UCSD-AML1 (cell line): ENCODE results near the gene FBN2.

ENCODE experiments used
- DNase-seq: peaks from one replicate; lab custom pipeline; 2025; ENCODE audit not compliant: unreplicated experiment; lab: John Stamatoyannopoulos, UW

FBN2 gene

GRCh38 chr5:128259607-128260021, 278.4 kb downstream of the FBN2 start:
- no peak for DNase-seq

DNA sequence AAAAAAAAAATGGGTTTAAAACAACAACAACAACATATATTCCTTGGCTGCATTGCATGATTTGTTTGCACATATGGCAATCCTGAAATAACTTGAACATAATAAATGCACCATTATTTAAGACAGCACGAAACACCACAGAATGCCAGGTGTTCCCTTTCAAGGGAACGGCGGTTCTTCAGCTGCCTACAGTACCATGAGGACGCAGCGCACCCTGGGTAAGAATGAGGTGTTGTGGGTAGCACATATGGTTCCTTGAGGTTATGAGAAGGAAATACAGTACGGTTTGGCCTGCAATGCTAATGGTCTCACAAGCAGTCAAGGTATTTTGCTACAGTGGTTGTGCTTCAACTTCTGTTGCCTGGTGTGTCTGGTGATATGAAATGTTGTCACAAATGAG, 279.7 kb downstream of the FBN2 start:
- DNase-seq, result no peak

DNA sequence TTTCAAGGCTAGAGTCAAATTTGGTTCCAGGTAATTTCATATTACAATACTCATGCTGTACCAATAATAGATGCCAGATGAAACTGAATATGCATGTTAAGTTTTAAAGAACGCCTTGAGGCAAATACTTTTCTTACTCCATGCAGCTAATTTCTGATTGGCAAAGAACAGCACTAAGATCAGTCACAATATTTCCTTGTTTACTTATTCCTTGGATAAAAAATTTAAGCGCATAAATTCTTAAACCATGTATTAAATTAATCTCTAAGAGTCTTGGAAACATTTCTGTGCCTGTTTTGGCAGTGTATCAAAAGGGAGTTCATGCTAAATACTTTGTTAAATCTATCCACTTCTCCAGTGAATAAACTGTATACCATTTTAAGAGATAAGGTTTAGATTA, 281.0 kb downstream of the FBN2 start:
- no peak for DNase-seq

DNA sequence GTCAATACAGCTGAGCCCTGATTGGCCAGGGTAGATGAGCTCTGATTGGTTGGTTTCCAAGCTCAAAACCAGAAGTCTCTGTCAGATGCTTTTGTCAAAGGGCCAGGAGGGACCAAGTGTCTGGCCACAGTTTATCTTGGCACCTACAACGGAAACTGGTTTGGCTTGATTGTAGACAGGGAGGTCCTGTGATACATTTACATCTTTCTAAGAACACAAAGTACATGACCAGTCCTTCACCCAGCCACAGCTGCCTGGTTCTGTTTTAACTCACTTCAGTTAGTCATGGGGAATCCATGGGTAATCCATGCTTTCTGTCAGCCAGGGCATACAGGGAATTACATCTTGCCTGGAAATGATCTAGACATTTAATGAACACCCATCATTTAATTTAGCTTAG, 283.3 kb downstream of the FBN2 start:
- no peak for DNase-seq

- DNase-seq, result no peak
Measured at GRCh38 chr5:128253880-128254279, 284.2 kb downstream of the FBN2 start.

GRCh38 chr5:128253161-128253560, 284.9 kb downstream of the FBN2 start:
- DNase-seq, result no peak

- no peak for DNase-seq
Measured at GRCh38 chr5:128252756-128253155, 285.3 kb downstream of the FBN2 start.

- DNase-seq, result no peak
Measured at GRCh38 chr5:128252196-128252595, 285.8 kb downstream of the FBN2 start.

- no peak for DNase-seq
Measured at GRCh38 chr5:128245974-128246373, 292.1 kb downstream of the FBN2 start.

DNA sequence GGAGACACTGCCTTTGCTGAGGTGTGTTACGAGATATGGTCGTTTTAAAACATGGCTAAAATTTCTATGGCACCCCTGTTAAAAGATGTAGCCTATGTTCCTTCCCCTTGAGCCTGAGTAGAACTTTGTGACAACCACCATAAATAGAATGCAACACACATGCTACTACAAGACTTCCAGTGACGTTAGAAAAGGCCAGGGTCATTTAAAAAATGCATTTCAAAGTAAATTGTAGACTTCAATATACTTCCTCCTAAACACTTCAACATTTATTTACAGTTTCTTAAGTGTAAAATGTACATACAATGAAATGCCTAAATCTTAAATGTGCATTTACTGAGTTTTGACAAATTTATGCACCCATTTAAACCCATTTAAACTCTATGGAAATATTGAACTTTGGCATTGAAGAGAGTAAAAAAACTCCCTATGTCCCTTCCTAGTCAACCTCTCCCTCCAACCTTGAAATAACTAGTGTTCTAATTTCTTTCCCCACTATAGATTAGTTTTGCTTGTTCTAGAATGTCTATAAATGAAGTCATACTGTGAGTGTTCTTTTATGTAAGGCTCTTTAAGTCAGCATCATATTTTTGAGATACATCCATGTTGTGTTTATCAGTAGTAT, 294.0 kb downstream of the FBN2 start:
- no peak for DNase-seq

- DNase-seq, result no peak
Measured at GRCh38 chr5:128241051-128241695, 296.9 kb downstream of the FBN2 start.

- DNase-seq, result no peak
Measured at GRCh38 chr5:128237546-128237945, 300.5 kb downstream of the FBN2 start.

GRCh38 chr5:128237000-128237399, 301.0 kb downstream of the FBN2 start:
- DNase-seq, result no peak

GRCh38 chr5:128236334-128236733, 301.7 kb downstream of the FBN2 start:
- no peak for DNase-seq

- DNase-seq, result no peak
Measured at GRCh38 chr5:128234928-128235641, 303.0 kb downstream of the FBN2 start.

- no peak for DNase-seq
Measured at GRCh38 chr5:128228521-128228920, 309.5 kb downstream of the FBN2 start.

- no peak for DNase-seq
Measured at GRCh38 chr5:128228008-128228407, 310.0 kb downstream of the FBN2 start.

GRCh38 chr5:128225245-128226030, 312.6 kb downstream of the FBN2 start:
- DNase-seq, result no peak

GRCh38 chr5:128224336-128224735, 313.7 kb downstream of the FBN2 start:
- DNase-seq, result no peak

- DNase-seq, result no peak
Measured at GRCh38 chr5:128220841-128221240, 317.2 kb downstream of the FBN2 start.

GRCh38 chr5:128216860-128217531, 321.0 kb downstream of the FBN2 start:
- no peak for DNase-seq
